HepG2 (cell line): Measurements from ENCODE around the gene RHBDD1. TPM values are rescaled to one million over a fixed set of nuclear protein-coding genes. Genes with fewer than 3 reads are reported as not detected.

ENCODE experiments used
- ATRX ChIP-seq: sonication (generic); formaldehyde crosslinking; IDR thresholded peaks from 2 replicates; pipeline ENCODE4 v1.4.0; 2020; ENCODE audit warnings: missing genetic modification reagents, borderline replicate concordance
- DPF2 ChIP-seq: sonication (generic); formaldehyde crosslinking; IDR thresholded peaks from 2 replicates; pipeline ENCODE4 v1.4.0; 2020; ENCODE audit warnings: mild to moderate bottlenecking, low read depth, missing genetic modification reagents, borderline replicate concordance
- FOXC1 ChIP-seq: sonication (generic); formaldehyde crosslinking; IDR thresholded peaks from 2 replicates; pipeline ENCODE4 v1.8.0; 2022; ENCODE audit warnings: mild to moderate bottlenecking, missing genetic modification reagents, borderline replicate concordance
- FOXO1 ChIP-seq: sonication (generic); formaldehyde crosslinking; IDR thresholded peaks from 2 replicates; pipeline ENCODE4 v1.4.0; 2020; ENCODE audit warnings: missing genetic modification reagents
- GTF2F1 ChIP-seq: fragments of 150-350 bp; IDR thresholded peaks from 2 replicates; pipeline ENCODE4 v1.6.1; 2014; ENCODE audit warnings: low read length
- KLF16 ChIP-seq, 2 experiments: sonication (generic) in 1 of 2; formaldehyde crosslinking in 1 of 2; IDR thresholded peaks; 2 replicates each; pipeline versions ENCODE4 v1.6.1 to v1.8.0; 2016 to 2023; ENCODE audit warnings: missing genetic modification reagents in 2 of 2, missing compliant biosample characterization in 1 of 2
- POLR2AphosphoS5 ChIP-seq: IDR thresholded peaks from 2 replicates; pipeline ENCODE4 v1.6.1; 2012; ENCODE audit warnings: low read depth, low read length
- PTBP1 ChIP-seq: fragments of 200-400 bp; formaldehyde crosslinking; IDR thresholded peaks from 2 replicates; pipeline ENCODE4 v1.6.1; 2018; ENCODE audit warnings: low read length, low read depth; ENCODE audit not compliant: poor library complexity, severe bottlenecking
- RARG ChIP-seq: sonication (generic); formaldehyde crosslinking; IDR thresholded peaks from 2 replicates; pipeline ENCODE4 v1.4.0; 2020; ENCODE audit warnings: low read depth, mild to moderate bottlenecking, missing genetic modification reagents
- RFX1 ChIP-seq: fragments of 450-650 bp; IDR thresholded peaks from 2 replicates; pipeline ENCODE4 v1.6.1; 2017
- ZBTB38 ChIP-seq: sonication (generic); formaldehyde crosslinking; IDR thresholded peaks from 2 replicates; pipeline ENCODE4 v1.5.1; 2020; ENCODE audit warnings: mild to moderate bottlenecking, missing genetic modification reagents
- ZBTB42 ChIP-seq: sonication (generic); formaldehyde crosslinking; IDR thresholded peaks from 2 replicates; pipeline ENCODE4 v1.5.0; 2020; ENCODE audit warnings: mild to moderate bottlenecking, missing genetic modification reagents
- ZFP1 ChIP-seq: IDR thresholded peaks from 2 replicates; pipeline ENCODE4 v1.6.1; 2016
- ZIK1 ChIP-seq: sonication (generic); formaldehyde crosslinking; IDR thresholded peaks from 2 replicates; pipeline ENCODE4 v1.5.0; 2020; ENCODE audit warnings: mild to moderate bottlenecking, low read depth, missing genetic modification reagents, borderline replicate concordance
- ZNF253 ChIP-seq: sonication (generic); formaldehyde crosslinking; IDR thresholded peaks from 2 replicates; pipeline ENCODE4 v1.8.0; 2022; ENCODE audit warnings: mild to moderate bottlenecking, missing genetic modification reagents, borderline replicate concordance
- ZNF562 ChIP-seq: sonication (generic); formaldehyde crosslinking; IDR thresholded peaks from 2 replicates; pipeline ENCODE4 v1.8.0; 2022; ENCODE audit warnings: missing genetic modification reagents, borderline replicate concordance
- ZNF670 ChIP-seq: sonication (generic); formaldehyde crosslinking; IDR thresholded peaks from 2 replicates; pipeline ENCODE4 v1.8.0; 2022; ENCODE audit warnings: mild to moderate bottlenecking, missing genetic modification reagents, borderline replicate concordance
- ZZZ3 ChIP-seq: sonication (generic); formaldehyde crosslinking; IDR thresholded peaks from 2 replicates; pipeline ENCODE4 v1.4.0; 2020; ENCODE audit warnings: missing genetic modification reagents, mild to moderate bottlenecking, borderline replicate concordance
- polyA plus RNA-seq, 8 experiments: library from polyadenylated mRNA; depleted of rRNA in 3 of 8; stranded (reverse) in 7 of 8; unstranded in 1 of 8; fragments of >200 nt; fragmentation: Illumina TruSeq in 4 of 8; extraction: Trizol in 4 of 8; gene quantifications; 2 replicates each; pipeline versions ENCODE4 v1.2.1 to v1.2.3, GENCODE V29; 2011 to 2016; ENCODE audit warnings: low read depth in 4 of 8, missing spikeins in 1 of 8, mixed read lengths in 1 of 8; ENCODE audit not compliant: insufficient read depth in 1 of 8
- total RNA-seq, 5 experiments: library from RNA; depleted of rRNA; stranded (reverse); fragments of >200 nt; fragmentation: Illumina TruSeq; extraction: Trizol; gene quantifications; 2 replicates each; pipeline ENCODE4 v1.2.3, GENCODE V29; 2016; ENCODE audit warnings: low read depth in 1 of 5
- TF ChIP-seq, protein P1 (sequence below): IDR thresholded peaks from 2 replicates; pipeline ENCODE4 v1.6.1; 2016; ENCODE audit warnings: low read depth, borderline replicate concordance
- TF ChIP-seq, protein P2 (sequence below): sonication (generic); formaldehyde crosslinking; conservative IDR thresholded peaks from 2 replicates; pipeline ENCODE4 v1.8.0; 2022; ENCODE audit warnings: mild to moderate bottlenecking, moderate library complexity, missing genetic modification reagents
- TF ChIP-seq, protein P3 (sequence below): sonication (generic); formaldehyde crosslinking; IDR thresholded peaks from 2 replicates; pipeline ENCODE4 v1.4.0; 2020; ENCODE audit warnings: missing genetic modification reagents
- TF ChIP-seq, protein P4 (sequence below): sonication (generic); formaldehyde crosslinking; IDR thresholded peaks from 2 replicates; pipeline ENCODE4 v1.5.1; 2020; ENCODE audit warnings: mild to moderate bottlenecking, missing genetic modification reagents

Gene RHBDD1
- total and polyA plus RNA-seq, 2 of the 13 experiments (the other 11 are each of a cell fraction or from before 2014, with no cell fraction given): 8.2 to 9.5 TPM

DNA sequence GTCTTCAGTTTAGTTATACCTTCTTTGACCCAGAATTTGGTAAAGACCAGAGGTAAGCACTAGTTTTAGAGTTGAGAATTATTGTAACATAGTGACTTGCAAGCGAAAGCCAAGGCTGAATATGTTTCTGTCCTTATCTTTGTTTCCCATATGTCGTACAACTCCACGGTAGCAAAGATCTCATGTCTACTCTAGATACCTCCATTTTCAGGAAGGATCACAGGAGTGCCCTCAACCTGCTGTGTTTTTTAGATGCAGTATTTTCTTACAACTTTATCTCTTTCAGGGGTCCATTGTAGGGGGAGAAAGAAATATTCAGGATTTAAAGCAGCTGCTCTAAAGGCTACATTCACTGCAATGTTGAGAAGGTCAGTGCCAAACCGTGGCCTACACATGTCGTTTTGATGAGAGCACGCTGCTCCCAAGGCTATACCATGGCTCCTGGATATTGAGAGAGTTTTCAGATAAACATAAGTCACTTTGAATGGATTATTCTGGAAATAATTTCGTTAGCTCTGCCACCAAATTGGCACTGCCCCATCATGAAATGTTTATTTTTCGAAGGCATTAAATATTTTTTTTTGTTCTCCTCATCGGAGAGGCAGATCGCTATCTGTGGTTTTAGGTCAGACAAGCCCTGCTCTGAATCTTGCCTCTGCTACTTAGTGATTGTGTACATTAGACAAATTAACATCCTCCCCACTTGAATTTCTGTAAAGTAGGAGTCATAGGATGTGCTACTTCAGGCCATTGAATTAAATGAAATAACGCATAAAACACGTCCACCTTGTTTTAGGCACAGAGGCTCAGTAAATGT is 2.1 kb downstream of the RHBDD1 start (continued):
- TF ChIP-seq ZIK1 (CRISPR knock-in tag) (no peak), POLR2AphosphoS5 (no peak), ZZZ3 (CRISPR knock-in tag) (no peak), ZNF670 (CRISPR knock-in tag) (peak; percentile 20; the same call in 1 of the 2 replicates), ZNF253 (CRISPR knock-in tag) (no peak), ZNF562 (CRISPR knock-in tag) (no peak), ZBTB42 (no peak), KLF16 (CRISPR knock-in tag; IDR thresholded peaks at IDR 0.05) (no peak), GTF2F1 (no peak), PTBP1 (no peak), DPF2 (no peak), RARG (CRISPR knock-in tag) (no peak), ATRX (CRISPR knock-in tag) (no peak), FOXO1 (no peak), FOXC1 (no peak), ZBTB38 (CRISPR knock-in tag) (0 out of 2 replicates have a peak, but pooled peaks have one; percentile 3), RFX1 (no peak), ZFP1 (CRISPR knock-in tag) (no peak)
- TF ChIP-seq, protein P1, sequence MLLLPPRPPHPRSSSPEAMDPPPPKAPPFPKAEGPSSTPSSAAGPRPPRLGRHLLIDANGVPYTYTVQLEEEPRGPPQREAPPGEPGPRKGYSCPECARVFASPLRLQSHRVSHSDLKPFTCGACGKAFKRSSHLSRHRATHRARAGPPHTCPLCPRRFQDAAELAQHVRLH: no peak
- TF ChIP-seq, protein P2, sequence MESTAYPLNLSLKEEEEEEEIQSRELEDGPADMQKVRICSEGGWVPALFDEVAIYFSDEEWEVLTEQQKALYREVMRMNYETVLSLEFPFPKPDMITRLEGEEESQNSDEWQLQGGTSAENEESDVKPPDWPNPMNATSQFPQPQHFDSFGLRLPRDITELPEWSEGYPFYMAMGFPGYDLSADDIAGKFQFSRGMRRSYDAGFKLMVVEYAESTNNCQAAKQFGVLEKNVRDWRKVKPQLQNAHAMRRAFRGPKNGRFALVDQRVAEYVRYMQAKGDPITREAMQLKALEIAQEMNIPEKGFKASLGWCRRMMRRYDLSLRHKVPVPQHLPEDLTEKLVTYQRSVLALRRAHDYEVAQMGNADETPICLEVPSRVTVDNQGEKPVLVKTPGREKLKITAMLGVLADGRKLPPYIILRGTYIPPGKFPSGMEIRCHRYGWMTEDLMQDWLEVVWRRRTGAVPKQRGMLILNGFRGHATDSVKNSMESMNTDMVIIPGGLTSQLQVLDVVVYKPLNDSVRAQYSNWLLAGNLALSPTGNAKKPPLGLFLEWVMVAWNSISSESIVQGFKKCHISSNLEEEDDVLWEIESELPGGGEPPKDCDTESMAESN (CRISPR knock-in tag): no peak
- TF ChIP-seq, protein P3, sequence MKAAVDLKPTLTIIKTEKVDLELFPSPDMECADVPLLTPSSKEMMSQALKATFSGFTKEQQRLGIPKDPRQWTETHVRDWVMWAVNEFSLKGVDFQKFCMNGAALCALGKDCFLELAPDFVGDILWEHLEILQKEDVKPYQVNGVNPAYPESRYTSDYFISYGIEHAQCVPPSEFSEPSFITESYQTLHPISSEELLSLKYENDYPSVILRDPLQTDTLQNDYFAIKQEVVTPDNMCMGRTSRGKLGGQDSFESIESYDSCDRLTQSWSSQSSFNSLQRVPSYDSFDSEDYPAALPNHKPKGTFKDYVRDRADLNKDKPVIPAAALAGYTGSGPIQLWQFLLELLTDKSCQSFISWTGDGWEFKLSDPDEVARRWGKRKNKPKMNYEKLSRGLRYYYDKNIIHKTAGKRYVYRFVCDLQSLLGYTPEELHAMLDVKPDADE (CRISPR knock-in tag): no peak
- TF ChIP-seq, protein P4, sequence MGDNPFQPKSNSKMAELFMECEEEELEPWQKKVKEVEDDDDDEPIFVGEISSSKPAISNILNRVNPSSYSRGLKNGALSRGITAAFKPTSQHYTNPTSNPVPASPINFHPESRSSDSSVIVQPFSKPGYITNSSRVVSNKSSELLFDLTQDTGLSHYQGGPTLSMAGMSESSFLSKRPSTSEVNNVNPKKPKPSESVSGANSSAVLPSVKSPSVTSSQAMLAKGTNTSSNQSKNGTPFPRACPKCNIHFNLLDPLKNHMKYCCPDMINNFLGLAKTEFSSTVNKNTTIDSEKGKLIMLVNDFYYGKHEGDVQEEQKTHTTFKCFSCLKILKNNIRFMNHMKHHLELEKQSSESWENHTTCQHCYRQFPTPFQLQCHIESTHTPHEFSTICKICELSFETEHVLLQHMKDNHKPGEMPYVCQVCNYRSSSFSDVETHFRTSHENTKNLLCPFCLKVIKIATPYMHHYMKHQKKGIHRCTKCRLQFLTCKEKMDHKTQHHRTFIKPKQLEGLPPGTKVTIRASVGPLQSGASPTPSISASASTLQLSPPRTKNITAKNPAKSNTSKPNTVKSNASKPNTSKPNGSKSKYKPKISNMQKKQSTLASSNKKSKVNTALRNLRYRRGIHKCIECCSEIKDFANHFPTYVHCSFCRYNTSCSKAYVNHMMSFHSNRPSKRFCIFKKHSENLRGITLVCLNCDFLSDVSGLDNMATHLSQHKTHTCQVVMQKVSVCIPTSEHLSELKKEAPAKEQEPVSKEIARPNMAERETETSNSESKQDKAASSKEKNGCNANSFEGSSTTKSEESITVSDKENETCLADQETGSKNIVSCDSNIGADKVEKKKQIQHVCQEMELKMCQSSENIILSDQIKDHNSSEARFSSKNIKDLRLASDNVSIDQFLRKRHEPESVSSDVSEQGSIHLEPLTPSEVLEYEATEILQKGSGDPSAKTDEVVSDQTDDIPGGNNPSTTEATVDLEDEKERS: peak; percentile 64; the same call in 1 of the 2 replicates
- TF ChIP-seq, all 625 proteins: peak for 4
